Bone marrow (tissue), 2 donors: ENCODE results near the gene CEP112.
"Not testable (repeated sequence)": the region's sequence is repeated elsewhere in the genome, so short reads cannot be mapped to it uniquely, and the experiment has no call there.

Source experiments
- DNase-seq, 2 donors: peaks; one replicate each; lab custom pipeline; 2025; lab: John Stamatoyannopoulos, UW

The CEP112 gene

DNA sequence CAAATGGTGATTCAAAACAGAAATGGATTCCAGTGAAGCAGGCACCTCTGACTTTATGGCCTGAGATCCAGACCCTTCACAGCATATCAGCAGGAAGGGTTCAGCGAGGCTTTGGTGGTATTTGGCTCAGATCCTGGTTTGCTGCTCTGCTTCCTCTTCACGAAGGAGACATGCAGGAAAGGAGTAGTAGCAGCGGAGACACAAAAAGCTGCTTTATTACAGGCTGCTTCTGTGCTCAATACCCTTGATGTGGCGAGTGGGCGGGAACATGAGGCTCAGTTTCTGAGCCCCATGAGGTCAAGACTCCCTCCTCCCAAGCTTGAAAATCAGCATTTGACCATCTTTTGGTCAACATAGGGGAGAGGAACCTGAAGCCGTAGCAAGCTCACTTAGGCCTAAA lies 417.1 kb downstream of the CEP112 start:
- peak in 1 of 2 donors; percentile 18 for DNase-seq

GRCh38 chr17:65772989-65773388 lies 418.9 kb downstream of the CEP112 start:
- no peak for DNase-seq

- DNase-seq = no peak
Measured at GRCh38 chr17:65771704-65772103, 420.2 kb downstream of the CEP112 start.

GRCh38 chr17:65763786-65764185 lies 428.1 kb downstream of the CEP112 start:
- no peak for DNase-seq

DNA sequence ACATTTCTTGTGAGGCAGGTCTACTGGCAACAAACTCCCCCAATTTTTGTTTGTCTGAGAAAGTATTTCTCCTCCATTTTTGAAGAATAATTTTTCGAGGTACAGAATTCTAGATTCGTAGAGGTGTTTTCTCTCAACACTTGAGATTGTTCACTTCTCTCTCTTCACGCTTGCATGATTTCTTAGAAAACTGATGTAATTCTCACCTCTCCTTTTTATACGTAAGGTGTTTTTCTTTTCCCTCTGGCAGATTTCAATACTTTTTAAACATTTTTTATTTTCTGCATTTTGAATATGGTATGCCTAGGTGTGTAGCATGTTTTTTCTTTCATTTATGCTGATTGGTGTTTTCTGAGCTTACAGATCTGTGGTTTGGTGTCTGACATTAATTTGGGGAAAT lies 429.0 kb downstream of the CEP112 start:
- no peak for DNase-seq

GRCh38 chr17:65759532-65759931 lies 432.4 kb downstream of the CEP112 start:
- DNase-seq = no peak

GRCh38 chr17:65756760-65757159 lies 435.2 kb downstream of the CEP112 start:
- no peak for DNase-seq

- DNase-seq = no peak
Measured at GRCh38 chr17:65755799-65756198, 436.1 kb downstream of the CEP112 start.

- no peak for DNase-seq
Measured at GRCh38 chr17:65754630-65755029, 437.3 kb downstream of the CEP112 start.

DNA sequence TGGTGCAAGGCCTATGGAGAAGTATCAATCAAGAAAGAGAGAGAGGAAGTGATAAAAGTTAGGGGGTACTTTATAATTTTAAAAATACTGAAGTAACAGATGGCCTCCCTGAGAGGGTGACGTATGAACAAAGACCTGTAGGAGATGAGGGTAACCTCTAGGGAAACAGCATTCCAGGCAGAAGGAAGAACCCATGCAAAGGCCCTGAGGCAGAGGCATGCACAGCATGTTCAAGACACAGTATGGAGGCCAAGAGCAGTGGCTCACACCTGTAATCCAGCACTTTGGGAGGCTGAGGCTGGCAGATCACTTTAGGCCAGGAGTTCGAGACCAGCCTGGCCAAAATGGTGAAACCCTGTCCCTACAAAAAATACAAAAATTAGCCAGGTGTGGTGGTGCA lies 437.9 kb downstream of the CEP112 start:
- no peak for DNase-seq

- DNase-seq = no peak
Measured at GRCh38 chr17:65753348-65753747, 438.6 kb downstream of the CEP112 start.

DNA sequence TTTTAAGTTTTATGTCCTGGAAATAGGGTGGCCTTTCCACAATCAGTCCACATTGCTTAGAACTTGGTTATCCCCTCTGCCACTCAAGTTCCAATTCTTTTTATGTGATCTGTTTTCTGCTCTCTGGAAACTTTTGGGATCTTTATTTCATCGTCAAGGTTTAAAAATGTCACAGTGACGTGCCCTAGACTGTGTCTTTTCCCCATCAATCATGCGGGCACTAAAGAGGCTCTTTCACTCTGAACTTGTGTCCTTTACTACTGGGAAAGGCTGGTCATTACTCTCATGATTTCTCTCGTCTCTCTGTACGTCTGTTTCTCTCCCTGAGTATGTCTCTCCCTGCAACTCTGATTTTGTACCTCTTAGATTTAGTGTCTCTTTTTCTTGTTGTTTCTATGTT lies 440.7 kb downstream of the CEP112 start:
- no peak for DNase-seq

DNA sequence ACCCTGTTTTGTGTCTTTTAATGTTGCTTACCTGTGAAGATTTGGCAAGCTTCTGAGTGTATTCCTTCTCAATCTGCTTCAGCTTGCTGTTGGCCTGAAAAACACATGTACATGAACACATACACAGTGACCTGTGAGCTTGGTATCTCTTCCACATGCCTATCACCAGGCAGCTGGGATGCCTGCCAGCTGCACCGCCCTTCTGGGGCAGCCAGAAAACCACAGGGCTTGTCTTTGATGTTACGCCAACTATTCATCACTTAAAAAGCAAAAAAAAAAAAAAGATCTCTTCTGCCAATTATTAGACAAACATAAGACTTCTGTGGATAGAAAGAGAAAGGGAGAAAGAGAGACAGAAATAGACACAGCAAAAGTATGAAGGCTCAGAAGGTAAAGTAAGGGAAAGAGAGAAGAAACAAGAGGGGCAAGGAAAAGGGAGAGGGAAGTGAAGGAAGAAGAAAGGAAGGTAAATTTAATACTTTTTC lies 441.3 kb downstream of the CEP112 start:
- no peak for DNase-seq

DNA sequence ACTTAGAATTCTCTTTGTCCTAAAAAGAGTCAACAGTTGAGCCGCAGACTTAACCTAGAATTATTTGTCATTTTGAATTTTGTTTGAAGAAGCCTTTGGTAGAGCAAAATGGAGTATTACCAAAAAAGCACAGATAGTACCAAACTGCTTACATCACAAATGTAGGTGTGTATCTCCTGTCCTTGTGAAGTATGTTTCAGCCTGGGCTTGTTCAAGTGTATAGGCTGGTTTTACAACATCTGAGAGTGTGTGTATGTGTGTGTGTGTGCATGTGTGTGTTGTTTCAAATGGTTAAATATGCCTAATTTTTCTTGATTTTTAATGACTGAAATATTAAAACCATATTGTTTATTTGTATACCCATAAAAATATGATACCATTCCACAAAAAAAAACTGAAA lies 441.8 kb downstream of the CEP112 start:
- no peak for DNase-seq

GRCh38 chr17:65749479-65749878 lies 442.5 kb downstream of the CEP112 start:
- no peak for DNase-seq

DNA sequence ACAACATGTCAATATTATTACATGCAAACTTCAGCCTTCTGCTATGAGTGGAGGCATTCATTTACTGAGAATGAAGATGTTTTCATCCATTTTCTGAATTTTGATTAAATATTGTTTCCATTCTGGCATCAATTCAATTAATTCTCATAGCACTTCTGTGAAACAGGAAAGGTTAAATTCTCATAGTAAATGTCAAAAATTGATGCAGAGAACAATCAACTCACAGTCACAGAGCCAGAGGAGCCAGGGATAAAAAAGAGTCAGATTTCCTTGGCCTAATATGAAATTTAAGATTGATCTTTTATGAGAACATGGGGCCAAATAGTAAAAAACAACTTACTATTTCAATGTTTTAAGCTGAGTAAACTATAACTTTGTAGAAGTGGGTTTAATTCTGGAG lies 446.7 kb downstream of the CEP112 start:
- no peak for DNase-seq

GRCh38 chr17:65743308-65743655 lies 448.7 kb downstream of the CEP112 start:
- DNase-seq = no peak

- DNase-seq = no peak
Measured at GRCh38 chr17:65742403-65743307, 449.3 kb downstream of the CEP112 start.

DNA sequence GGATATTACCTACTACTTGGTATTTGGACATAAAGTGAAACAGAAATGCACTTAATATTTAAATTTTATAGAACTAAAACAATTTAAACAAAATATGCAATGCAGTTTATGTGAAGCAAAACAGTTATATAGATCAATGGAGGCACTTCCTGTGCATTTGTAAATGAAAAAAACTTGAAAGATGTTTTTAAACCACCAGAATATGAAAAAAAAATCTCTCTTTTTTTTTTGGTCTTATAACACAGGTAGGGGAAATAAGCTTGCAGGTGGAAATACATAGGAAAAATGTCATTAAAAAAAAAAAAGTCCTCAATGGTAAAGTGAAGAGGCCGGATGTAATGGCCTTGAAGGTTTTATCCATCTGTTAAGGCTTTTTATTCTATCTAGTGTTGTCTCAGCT lies 450.2 kb downstream of the CEP112 start:
- DNase-seq = no peak

- DNase-seq = no peak
Measured at GRCh38 chr17:65739034-65739433, 452.9 kb downstream of the CEP112 start.

DNA sequence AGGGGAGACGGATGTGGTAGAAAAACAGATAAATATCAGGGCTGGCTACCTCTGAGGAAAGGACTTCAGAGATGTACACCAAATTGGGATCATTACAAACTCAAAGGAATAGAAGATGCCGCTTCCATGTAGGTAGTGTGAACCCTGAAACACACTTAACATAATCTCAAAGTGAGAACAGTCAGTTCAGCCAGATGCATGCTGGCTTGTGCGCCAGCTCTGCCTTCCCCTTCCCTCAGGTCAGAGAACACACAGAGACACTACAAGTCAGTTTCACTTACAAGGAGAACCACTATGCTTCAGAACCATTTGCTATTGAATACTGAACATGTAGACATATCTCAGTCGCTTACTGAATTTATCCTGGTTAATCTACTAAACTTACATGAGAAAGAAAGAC lies 454.5 kb downstream of the CEP112 start:
- no peak for DNase-seq

GRCh38 chr17:65733314-65733713 lies 458.6 kb downstream of the CEP112 start:
- no peak for DNase-seq

DNA sequence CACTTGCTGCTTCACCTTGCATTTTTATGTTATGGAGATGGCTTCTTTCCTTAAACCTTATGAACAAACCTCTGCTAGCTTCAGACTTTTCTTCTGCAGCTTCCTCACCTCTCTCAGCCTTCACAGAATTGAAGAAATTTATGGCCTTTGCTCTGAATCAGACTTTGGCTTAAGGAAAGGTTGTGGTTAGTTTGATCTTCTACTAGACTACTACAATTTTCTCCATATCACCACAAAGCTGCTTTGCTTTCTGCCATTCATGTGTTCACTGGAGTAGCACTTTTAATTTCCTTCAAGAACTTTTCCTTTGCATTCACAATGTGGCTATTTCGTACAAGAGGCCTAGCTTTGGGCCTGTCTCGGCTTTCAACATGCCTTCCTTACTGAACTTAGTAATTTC lies 459.3 kb downstream of the CEP112 start:
- DNase-seq = not testable (repeated sequence)

GRCh38 chr17:65730711-65731169 lies 461.2 kb downstream of the CEP112 start:
- no peak for DNase-seq
